Measurements from ENCODE around the gene SLC6A16. TPM values are rescaled to one million over a fixed set of nuclear protein-coding genes. Genes with fewer than 3 reads are reported as not detected.
A peak's percentile ranks its signal among the peaks of the same experiment; 100 is the strongest.

SLC6A16 gene
- total RNA-seq, 2 experiments from 2014 or later, result 0.61 to 1.1 TPM

DNA sequence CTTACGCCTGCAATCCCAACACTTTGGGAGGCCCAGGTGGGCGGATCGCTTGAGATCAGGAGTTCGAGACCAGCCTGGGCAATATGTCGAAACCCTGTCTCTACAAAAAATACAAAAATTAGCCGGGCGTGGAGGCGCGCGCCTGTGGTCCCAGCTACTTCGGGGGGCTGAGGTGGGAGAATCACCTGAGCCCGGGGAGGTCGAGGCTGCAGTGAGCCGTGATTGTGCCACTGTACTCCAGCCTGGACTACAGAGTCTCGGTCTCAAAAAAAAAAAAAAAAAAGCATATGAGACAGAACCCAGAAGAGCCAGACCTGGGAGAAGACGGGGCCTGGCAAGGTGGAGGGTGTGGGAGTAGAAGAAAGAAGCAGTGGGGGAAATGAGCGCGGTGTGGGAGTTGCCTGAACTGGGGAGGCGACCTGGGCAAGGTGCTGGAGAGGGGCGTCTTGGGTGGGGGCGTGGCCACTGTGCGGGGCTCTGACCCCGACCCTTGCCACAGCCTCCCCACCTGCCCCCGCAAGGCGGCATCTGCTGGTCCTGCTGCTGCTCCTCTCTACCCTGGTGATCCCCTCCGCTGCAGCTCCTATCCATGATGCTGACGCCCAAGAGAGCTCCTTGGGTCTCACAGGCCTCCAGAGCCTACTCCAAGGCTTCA lies 39.2 kb upstream of the SLC6A16 start:
- no peak overlapping the region for H3K4me3 Mint-ChIP-seq

DNA sequence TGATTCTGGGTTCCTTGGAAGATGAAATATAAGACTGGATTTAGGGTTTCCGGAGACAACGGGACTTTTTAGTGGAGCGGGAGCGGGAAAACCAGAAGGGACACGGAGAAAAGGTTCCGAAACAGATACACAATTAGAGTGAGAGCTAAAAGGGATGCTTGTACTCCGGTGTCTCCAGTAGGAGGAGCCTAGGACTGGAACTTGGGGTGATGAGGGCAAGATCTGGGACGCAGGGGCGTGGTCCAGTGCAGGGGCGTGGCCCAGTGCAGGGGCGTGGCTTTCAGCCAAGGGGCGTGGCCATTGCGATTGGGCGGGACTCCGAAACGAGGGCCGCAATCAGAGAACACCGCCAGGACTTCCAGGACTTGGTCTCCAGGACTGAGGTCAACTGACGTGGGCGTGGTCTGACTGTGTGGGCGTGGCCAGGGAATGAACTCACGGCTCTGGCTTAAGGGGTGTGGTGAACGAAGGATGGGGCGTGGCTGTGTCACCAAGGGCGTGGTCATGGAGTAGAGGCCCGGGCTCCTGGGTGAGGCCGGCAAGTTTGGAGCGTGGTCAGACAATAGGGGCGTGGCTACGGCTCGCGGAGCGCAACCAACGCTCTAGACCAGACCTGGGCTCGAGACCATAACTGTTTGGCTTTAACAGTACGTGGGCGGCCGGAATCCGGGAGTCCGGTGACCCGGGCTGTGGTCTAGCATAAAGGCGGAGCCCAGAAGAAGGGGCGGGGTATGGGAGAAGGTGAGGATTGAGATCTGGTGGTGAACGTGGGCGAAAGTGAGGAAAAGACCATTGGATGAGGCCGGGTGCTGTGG lies 38.5 kb upstream of the SLC6A16 start, which contains the start of gene DKKL1:
Gene DKKL1, plus strand, starts transcription at position 610 of the 815 bp plus-strand sequence. Its CDS starts 122 bp downstream, at position 732.
- TF ChIP-seq, protein P1, sequence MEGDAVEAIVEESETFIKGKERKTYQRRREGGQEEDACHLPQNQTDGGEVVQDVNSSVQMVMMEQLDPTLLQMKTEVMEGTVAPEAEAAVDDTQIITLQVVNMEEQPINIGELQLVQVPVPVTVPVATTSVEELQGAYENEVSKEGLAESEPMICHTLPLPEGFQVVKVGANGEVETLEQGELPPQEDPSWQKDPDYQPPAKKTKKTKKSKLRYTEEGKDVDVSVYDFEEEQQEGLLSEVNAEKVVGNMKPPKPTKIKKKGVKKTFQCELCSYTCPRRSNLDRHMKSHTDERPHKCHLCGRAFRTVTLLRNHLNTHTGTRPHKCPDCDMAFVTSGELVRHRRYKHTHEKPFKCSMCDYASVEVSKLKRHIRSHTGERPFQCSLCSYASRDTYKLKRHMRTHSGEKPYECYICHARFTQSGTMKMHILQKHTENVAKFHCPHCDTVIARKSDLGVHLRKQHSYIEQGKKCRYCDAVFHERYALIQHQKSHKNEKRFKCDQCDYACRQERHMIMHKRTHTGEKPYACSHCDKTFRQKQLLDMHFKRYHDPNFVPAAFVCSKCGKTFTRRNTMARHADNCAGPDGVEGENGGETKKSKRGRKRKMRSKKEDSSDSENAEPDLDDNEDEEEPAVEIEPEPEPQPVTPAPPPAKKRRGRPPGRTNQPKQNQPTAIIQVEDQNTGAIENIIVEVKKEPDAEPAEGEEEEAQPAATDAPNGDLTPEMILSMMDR (IDR thresholded peaks at IDR 0.05), result no peak
- H3K36me3 Mint-ChIP-seq (ENCODE audit: low read depth), result no peaks in the 10 kb centered on the region
- POLR2A ChIA-PET, result interaction anchor here (0.7 to 1.3 kb wide), 2 partner anchors 27 to 156 kb away, joined by 3 to 4 read pairs; no protein-coding TSS in a partner anchor
- intact Hi-C loops (cut with micrococcal nuclease), result no loop called here
- CTCF ChIA-PET, result interaction anchor here (1.6 kb wide), 1 partner anchor 62 kb away, joined by 3 read pairs; the partner anchor contains the start of gene GFY
- ATAC-seq (peak; percentile 90), DNase-seq (peak; percentile 91)
- no peak within 1 kb of the TSS for H3K27ac Mint-ChIP-seq
- peaks cover 28% of the 10 kb centered on the region for H3K27me3 Mint-ChIP-seq
- peaks cover 8% of the 10 kb centered on the region for H3K4me1 Mint-ChIP-seq (ENCODE audit: low read depth)
- no peaks in the 10 kb centered on the region for H3K9me3 Mint-ChIP-seq
- H3K4me3 Mint-ChIP-seq, result no peak within 1 kb of the TSS

More for the DNA sequence above, 39.2 kb upstream of the SLC6A16 start:
- TF ChIP-seq, protein P1 (IDR thresholded peaks at IDR 0.05), result no peak
- POLR2A ChIA-PET, result interaction anchor here (1.3 kb wide), 1 partner anchor 27 kb away, joined by 4 read pairs; no protein-coding TSS in a partner anchor
- H3K9me3 Mint-ChIP-seq, result peaks cover 5% of the 10 kb centered on the region
- H3K27me3 Mint-ChIP-seq, result peaks cover 30% of the 10 kb centered on the region
- DNase-seq (no peak), ATAC-seq (no peak)
- intact Hi-C loops (cut with micrococcal nuclease), result no loop called here
- CTCF ChIA-PET, result interaction anchor here (1.6 kb wide), 1 partner anchor 61 kb away, joined by 3 read pairs; the partner anchor contains the start of gene GFY
- H3K4me1 Mint-ChIP-seq (ENCODE audit: low read depth), result peaks cover 8% of the 10 kb centered on the region
- H3K36me3 Mint-ChIP-seq (ENCODE audit: low read depth), result no peaks in the 10 kb centered on the region
- no peak overlapping the region for H3K27ac Mint-ChIP-seq

DNA sequence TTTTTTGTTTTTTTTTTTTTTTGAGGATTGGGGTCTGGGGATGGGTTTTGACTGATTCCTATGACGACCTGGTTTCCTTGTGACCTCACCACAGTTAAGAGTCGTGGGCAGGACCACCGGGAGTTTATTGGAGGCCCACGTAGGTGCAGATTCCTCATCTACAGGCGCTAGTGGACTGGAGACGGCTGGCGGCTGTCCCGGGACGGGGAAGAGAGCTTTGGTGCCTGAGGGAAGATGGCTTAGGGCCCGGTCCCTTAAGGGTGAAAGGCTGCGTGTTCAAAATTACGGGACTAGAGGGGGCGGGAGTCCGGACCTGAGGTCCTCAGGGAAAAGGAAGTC lies 37.9 kb upstream of the SLC6A16 start:
- Mint-ChIP-seq H3K9me3 (no peaks in the 10 kb centered on the region), H3K27me3 (peaks cover 28% of the 10 kb centered on the region), H3K4me3 (no peak overlapping the region), H3K27ac (no peak overlapping the region), H3K4me1 (ENCODE audit: low read depth) (peaks cover 8% of the 10 kb centered on the region), H3K36me3 (ENCODE audit: low read depth) (no peaks in the 10 kb centered on the region)
- DNase-seq (peak; percentile 19), ATAC-seq (no peak)
- TF ChIP-seq, protein P1 (IDR thresholded peaks at IDR 0.05), result no peak
- intact Hi-C loops (cut with micrococcal nuclease), result no loop called here
- ChIA-PET POLR2A (interaction anchor here (0.7 to 1.3 kb wide), 2 partner anchors 26 to 155 kb away, joined by 3 to 4 read pairs; no protein-coding TSS in a partner anchor), CTCF (interaction anchor here (1.6 kb wide), 1 partner anchor 62 kb away, joined by 3 read pairs; the partner anchor contains the start of gene GFY)

DNA sequence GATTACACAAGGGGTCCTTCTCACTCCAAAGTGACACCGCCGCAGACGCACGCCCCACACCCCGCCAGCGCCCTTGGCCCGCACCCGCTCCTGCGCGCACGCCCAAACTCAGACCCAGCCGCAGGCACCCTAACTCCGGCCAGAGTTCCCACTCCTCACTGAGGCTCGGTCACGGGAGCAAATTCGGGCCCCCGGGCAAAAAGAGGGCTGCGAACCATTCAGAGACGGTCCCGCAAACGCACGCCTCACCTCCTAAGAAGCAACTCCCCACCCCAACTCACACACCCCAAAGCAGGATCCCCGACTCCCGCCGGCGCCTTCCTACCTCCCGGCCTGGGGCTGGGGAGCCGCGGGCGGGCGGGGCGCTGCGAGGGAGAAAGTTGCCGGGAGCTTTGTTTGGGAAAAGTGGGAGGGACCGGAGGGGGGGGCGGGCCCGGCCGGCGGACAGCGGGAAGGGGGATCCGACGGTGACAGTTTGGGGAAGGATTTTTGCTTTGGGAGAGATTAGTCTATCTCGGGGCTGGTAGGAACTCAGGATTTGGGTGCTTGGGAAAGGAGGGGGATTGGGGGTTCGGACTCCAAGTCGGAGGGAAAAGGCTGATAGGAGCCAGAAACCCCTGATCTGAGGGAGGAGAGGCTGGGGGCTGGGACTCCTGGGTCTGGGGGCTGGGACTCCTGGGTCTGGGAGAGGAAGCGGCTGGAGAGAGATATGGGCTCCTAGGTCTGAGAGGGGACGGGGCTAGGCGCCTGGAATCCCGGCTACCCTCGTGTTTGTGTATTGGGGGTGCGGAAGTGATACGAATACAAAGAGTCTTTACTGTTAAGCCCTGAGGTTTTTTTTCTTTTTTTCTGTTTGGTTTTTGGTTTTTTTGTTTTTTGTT lies 37.3 kb upstream of the SLC6A16 start, which contains the start of gene TEAD2:
Gene TEAD2, minus strand, starts transcription at position 369 of the 881 bp plus-strand sequence. CDS start 2,341 bp downstream, outside the sequence.
- ChIA-PET CTCF (no interaction called here), POLR2A (interaction anchor here (0.6 kb wide), 1 partner anchor 315 kb away, joined by 3 read pairs; the partner anchor contains the start of gene PRMT1)
- TF ChIP-seq, protein P1 (IDR thresholded peaks at IDR 0.05), result no peak
- DNase-seq (peak; percentile 12), ATAC-seq (no peak)
- H3K4me1 Mint-ChIP-seq (ENCODE audit: low read depth), result peaks cover 8% of the 10 kb centered on the region
- peaks cover 28% of the 10 kb centered on the region for H3K27me3 Mint-ChIP-seq
- H3K9me3 Mint-ChIP-seq, result no peaks in the 10 kb centered on the region
- no peak within 1 kb of the TSS for H3K27ac Mint-ChIP-seq
- no peaks in the 10 kb centered on the region for H3K36me3 Mint-ChIP-seq (ENCODE audit: low read depth)
- H3K4me3 Mint-ChIP-seq, result peak within 1 kb of the TSS; percentile 9
- intact Hi-C loops (cut with micrococcal nuclease), result no loop called here

All from activated CD8-positive, alpha-beta T cell treated with anti-CD3 and anti-CD28 coated beads for 36 hours (primary cell).